T follicular helper cell (primary cell): ENCODE results near the gene CDHR4.
"Not testable (repeated sequence)": the region's sequence is repeated elsewhere in the genome, so short reads cannot be mapped to it uniquely, and the experiment has no call there.

Source experiments
- DNase-seq: peaks from one replicate; pipeline ENCODE4 v3.0.0-alpha.2; 2020; ENCODE audit warnings: low read depth

The CDHR4 gene

DNA sequence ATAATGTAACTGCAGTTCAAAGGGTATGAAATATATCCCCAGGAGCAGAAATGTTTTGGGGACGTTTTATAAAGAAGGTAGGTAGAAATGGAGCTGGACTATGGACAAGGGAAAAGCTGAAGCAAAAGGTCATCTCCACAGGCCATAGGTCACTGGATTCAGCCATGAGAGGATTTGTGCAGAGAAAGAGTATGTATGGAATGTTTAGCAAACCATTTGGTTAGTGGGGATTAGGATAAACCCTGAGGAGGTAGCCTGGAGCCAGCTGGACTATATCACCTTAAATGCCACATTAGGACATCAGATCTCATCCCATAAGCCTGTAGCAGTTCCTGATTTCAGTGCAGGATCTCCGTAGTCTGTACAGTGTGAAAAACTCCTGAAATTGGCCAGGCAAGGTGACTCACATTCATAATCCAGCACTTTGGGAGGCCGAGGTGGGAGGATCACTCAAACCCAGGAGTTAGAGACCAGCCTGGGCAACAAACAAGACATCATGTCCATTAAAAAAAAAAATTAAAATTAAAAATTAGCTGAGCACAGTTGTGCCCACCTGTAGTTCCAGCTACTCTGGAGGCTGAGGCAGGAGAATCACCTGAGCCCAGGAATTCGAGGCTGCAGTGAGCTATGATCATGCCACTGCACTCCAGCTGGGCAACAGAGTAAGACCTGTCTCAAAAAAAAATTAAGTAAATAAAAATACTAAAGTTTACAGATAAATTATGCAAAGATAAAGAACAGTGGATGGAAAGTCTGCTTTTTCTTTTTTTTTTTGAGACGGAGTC lies 18.1 kb downstream of the CDHR4 start:
- no peak for DNase-seq

- DNase-seq, result not testable (repeated sequence)
Observed at GRCh38 chr3:49780975-49781365, 18.7 kb downstream of the CDHR4 start.

- DNase-seq, result no peak
Observed at GRCh38 chr3:49780080-49780974, 19.3 kb downstream of the CDHR4 start.

DNA sequence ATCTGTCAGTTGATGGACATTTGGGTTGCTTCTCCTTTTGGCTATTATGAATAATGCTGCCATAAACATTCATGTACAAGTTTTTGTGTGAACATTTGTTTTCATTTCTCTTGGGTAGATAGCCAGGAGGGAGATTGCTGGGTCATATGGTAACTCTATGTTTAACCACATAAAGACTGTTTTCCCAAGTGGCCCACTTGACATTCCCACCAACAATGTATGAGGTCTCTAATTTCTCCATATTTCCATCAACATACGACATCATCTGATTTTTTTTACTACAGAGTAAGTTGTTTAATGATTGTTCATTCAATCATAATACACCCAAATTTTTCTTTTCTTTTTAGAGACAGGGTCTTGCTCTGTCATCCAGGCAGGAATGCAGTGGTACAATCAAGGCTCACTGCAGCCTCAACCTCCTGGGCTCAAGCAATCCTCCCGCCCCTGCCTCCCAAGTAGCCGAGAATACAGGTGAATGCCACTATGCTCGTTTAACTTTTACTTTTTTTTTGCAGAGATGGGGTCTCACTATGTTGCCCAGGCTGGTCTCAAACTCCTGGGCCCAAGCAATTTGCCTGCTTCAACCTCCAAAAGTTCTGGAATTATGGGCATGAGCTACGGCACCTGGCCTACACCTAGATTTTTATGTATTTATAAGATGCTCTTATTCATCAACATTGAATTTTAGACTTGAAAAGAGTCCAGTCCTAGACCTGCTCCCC lies 20.2 kb downstream of the CDHR4 start:
- DNase-seq, result no peak

GRCh38 chr3:49776101-49776500 lies 23.6 kb downstream of the CDHR4 start:
- not testable (repeated sequence) for DNase-seq

- DNase-seq, result no peak
Observed at GRCh38 chr3:49775538-49775937, 24.1 kb downstream of the CDHR4 start.

GRCh38 chr3:49772703-49773102 lies 27.0 kb downstream of the CDHR4 start:
- no peak for DNase-seq

GRCh38 chr3:49771340-49771938 lies 28.2 kb downstream of the CDHR4 start:
- no peak for DNase-seq

GRCh38 chr3:49769926-49770325 lies 29.7 kb downstream of the CDHR4 start:
- DNase-seq, result no peak

DNA sequence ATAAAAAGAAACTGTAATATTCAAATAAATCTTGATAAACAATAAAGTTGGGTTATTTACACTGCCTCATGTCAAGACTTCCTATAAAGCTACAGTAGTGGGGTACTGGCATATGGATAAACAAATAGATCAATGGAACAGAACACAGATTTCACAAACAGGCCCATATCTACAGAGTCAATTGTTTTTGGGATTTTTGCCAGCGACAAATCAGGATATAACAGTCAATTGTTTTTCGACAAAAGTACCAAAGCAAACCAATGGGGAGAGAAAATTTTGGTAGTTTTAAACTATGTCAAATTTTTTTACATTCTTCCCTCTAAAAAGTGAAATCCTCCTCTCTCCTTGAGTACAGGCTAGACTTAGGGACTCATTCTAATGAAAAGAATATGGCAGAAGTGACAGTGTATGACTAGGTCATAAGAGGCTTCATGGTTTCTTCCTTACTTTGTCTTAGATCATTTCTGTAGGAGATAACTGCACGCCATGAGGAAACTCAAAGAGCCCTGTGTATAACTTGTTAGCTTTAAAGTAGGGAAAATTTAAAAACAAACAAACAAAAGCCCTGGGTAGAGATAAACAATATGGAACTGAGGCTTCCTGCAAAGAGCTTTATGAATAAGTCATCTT lies 30.3 kb downstream of the CDHR4 start:
- no peak for DNase-seq

DNA sequence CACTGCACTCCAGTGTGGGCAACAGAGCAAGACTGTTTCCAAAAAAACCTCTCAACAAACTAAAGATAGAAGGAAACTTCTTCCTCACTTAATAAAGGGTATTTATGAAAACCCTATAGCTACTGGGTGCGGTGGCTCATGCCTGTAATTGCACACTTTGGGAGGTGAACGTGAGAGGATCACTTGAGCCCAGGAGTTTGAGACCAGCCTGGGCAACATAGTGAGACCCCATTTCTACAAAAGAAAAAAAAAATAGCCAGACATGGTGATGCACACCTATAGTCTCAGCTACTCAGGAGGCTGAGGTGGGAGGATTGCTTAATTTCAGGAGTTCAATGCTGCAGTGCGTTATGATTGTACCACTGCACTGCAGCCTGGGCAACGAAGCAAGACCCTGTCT lies 35.7 kb downstream of the CDHR4 start:
- no peak for DNase-seq

DNA sequence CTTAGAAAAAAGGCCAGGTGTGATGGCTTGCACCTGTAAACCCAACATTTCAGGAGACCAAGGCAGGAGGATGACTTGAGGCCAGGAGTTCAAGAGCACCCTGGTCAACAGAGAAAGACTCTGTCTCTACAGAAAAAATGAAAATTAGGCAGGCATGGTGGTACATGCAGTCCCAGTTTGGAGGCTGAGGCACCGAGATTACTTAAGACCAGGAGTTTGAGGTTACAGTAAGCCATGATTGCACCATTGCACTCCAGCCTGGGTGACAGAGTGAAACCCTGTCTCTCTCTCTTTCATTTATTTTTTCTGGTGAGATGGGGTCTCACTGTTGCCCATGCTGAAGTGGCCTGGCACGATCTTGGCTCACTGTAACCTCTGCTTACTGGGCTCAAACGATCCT lies 38.0 kb downstream of the CDHR4 start:
- DNase-seq, result no peak

DNA sequence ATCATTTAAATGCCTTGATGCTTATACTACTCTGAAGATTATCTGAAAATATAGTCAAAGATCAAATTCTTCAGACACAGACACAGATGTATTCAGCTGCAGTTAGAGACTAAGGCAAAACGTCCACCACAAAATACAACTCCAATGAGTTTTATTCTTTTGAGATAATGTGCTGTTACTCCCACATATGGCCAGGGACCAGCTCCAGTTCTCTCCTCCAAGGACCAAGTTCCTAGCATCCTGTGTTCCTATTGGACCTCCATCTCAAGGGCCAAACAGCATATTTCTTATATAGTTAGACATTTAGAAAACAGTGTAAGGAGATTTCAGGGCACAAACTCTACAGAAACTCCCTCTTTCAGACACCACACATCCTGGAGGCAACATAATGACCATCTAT lies 40.4 kb downstream of the CDHR4 start:
- no peak for DNase-seq

- no peak for DNase-seq
Observed at GRCh38 chr3:49757197-49757596, 42.5 kb downstream of the CDHR4 start.

DNA sequence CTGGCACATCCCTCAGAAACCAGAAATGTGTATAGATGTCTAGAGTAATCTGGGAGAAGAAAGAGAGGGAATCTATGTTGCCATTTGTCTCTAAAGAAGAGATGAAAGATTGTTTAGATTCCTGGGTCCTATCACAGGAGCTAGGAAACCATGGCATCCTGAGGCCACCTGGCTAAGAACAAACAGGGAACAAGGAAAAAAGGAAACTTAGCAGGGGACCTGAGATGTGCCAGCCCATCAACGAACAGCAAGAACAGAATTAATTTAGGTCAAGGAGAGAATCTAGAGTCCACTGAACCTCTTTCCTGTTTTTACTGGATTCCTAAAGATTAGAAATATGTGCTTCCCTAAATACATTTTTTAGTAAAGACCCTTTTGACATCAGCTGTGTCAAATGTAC lies 43.6 kb downstream of the CDHR4 start:
- DNase-seq, result no peak

- DNase-seq, result no peak
Observed at GRCh38 chr3:49754536-49754935, 45.1 kb downstream of the CDHR4 start.

- DNase-seq, result no peak
Observed at GRCh38 chr3:49751501-49751900, 48.2 kb downstream of the CDHR4 start.

- DNase-seq, result no peak
Observed at GRCh38 chr3:49750056-49750455, 49.6 kb downstream of the CDHR4 start.

DNA sequence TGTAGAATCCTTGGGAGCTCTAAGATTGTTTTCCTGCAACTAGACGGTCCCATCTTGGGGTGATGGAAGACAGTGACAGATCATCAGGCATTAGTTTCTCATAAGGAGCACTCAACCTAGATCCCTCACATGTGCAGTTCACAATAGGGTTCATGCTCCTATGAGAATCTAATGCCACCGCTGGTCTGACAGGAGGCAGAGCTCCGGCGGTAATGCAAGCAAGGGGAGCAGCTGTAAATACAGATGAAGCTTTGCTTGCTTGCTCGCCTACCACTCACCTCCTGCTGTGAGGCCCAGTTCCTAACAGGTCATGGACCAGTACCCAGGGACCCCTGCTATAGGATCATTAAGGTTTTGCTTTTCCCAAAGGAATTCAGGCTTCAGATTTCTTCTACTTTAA lies 50.8 kb downstream of the CDHR4 start:
- not testable (repeated sequence) for DNase-seq

- DNase-seq, result no peak
Observed at GRCh38 chr3:49747792-49748480, 51.7 kb downstream of the CDHR4 start.

DNA sequence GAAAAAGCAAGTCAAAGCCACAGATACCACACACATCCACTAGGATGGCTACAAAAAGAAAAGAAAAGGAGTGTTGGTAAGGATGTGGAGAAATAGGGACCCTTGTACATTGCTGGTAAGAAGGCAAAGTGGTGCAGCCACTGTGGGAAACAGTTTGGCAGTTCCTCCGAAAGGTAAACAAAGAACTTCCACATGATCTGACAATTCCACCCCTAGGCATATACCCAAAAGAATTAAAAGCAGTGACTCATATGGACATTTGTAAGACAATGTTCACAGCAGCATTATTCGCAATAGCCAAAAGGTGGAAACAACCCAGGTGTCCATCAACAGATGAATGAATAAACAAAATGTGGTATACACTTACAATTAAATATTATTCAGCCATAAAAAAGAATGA lies 53.7 kb downstream of the CDHR4 start:
- no peak for DNase-seq
